GM23338 (cell line): ENCODE measurements around the gene GPR61.

ENCODE experiments used
- EZH2 ChIP-seq: fragments of 200-600 bp; sonication (generic); IDR thresholded peaks from one replicate; pipeline ENCODE4 v1.8.0; 2017; ENCODE audit warnings: antibody characterized with exemption, mild to moderate bottlenecking, low read depth; ENCODE audit not compliant: unreplicated experiment
- NANOG ChIP-seq: IDR thresholded peaks from 2 replicates; pipeline ENCODE4 v1.6.1; 2016; ENCODE audit warnings: antibody characterized with exemption, borderline replicate concordance
- TF ChIP-seq, protein P1 (sequence below), 2 experiments: fragments of 200-600 bp in 1 of 2; sonication (generic) in 1 of 2; conservative IDR thresholded peaks; 2 replicates each; pipeline versions ENCODE4 v1.5.1 to v1.6.1; 2016 to 2017; ENCODE audit warnings: antibody characterized with exemption in 2 of 2, low read depth in 2 of 2, mild to moderate bottlenecking in 2 of 2, moderate library complexity in 1 of 2
- TF ChIP-seq, protein P2 (sequence below): fragments of 250-450 bp; sonication (Bioruptor Pico); IDR thresholded peaks from 2 replicates; pipeline ENCODE4 v1.5.0; 2020; ENCODE audit warnings: mild to moderate bottlenecking, moderate library complexity

DNA sequence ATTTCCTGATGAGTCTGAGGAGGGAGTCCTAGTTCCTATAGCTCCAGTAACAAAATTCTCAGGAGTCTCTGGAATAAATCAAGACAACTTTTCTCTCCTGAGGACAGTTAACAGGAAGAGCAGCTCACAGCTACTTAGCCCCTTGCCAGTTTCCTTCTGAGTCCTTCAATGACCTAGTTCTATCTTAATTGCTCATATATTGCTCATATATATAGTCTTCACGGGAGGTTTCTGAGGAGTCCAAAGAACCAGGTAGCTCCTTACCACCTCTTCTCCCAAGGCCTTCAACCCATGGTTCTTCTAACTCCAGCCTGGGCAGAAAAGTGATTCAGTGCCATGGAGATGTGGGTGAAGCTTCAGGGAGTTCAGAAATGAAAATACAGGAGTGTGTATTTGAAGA is 34.7 kb upstream of the GPR61 start:
- TF ChIP-seq EZH2 (no peak), NANOG (no peak)
- TF ChIP-seq, protein P1, sequence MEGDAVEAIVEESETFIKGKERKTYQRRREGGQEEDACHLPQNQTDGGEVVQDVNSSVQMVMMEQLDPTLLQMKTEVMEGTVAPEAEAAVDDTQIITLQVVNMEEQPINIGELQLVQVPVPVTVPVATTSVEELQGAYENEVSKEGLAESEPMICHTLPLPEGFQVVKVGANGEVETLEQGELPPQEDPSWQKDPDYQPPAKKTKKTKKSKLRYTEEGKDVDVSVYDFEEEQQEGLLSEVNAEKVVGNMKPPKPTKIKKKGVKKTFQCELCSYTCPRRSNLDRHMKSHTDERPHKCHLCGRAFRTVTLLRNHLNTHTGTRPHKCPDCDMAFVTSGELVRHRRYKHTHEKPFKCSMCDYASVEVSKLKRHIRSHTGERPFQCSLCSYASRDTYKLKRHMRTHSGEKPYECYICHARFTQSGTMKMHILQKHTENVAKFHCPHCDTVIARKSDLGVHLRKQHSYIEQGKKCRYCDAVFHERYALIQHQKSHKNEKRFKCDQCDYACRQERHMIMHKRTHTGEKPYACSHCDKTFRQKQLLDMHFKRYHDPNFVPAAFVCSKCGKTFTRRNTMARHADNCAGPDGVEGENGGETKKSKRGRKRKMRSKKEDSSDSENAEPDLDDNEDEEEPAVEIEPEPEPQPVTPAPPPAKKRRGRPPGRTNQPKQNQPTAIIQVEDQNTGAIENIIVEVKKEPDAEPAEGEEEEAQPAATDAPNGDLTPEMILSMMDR (conservative IDR thresholded peaks at IDR 0.05; ENCODE audit: low read depth in 2 of 2), result no peak
- TF ChIP-seq, protein P2, sequence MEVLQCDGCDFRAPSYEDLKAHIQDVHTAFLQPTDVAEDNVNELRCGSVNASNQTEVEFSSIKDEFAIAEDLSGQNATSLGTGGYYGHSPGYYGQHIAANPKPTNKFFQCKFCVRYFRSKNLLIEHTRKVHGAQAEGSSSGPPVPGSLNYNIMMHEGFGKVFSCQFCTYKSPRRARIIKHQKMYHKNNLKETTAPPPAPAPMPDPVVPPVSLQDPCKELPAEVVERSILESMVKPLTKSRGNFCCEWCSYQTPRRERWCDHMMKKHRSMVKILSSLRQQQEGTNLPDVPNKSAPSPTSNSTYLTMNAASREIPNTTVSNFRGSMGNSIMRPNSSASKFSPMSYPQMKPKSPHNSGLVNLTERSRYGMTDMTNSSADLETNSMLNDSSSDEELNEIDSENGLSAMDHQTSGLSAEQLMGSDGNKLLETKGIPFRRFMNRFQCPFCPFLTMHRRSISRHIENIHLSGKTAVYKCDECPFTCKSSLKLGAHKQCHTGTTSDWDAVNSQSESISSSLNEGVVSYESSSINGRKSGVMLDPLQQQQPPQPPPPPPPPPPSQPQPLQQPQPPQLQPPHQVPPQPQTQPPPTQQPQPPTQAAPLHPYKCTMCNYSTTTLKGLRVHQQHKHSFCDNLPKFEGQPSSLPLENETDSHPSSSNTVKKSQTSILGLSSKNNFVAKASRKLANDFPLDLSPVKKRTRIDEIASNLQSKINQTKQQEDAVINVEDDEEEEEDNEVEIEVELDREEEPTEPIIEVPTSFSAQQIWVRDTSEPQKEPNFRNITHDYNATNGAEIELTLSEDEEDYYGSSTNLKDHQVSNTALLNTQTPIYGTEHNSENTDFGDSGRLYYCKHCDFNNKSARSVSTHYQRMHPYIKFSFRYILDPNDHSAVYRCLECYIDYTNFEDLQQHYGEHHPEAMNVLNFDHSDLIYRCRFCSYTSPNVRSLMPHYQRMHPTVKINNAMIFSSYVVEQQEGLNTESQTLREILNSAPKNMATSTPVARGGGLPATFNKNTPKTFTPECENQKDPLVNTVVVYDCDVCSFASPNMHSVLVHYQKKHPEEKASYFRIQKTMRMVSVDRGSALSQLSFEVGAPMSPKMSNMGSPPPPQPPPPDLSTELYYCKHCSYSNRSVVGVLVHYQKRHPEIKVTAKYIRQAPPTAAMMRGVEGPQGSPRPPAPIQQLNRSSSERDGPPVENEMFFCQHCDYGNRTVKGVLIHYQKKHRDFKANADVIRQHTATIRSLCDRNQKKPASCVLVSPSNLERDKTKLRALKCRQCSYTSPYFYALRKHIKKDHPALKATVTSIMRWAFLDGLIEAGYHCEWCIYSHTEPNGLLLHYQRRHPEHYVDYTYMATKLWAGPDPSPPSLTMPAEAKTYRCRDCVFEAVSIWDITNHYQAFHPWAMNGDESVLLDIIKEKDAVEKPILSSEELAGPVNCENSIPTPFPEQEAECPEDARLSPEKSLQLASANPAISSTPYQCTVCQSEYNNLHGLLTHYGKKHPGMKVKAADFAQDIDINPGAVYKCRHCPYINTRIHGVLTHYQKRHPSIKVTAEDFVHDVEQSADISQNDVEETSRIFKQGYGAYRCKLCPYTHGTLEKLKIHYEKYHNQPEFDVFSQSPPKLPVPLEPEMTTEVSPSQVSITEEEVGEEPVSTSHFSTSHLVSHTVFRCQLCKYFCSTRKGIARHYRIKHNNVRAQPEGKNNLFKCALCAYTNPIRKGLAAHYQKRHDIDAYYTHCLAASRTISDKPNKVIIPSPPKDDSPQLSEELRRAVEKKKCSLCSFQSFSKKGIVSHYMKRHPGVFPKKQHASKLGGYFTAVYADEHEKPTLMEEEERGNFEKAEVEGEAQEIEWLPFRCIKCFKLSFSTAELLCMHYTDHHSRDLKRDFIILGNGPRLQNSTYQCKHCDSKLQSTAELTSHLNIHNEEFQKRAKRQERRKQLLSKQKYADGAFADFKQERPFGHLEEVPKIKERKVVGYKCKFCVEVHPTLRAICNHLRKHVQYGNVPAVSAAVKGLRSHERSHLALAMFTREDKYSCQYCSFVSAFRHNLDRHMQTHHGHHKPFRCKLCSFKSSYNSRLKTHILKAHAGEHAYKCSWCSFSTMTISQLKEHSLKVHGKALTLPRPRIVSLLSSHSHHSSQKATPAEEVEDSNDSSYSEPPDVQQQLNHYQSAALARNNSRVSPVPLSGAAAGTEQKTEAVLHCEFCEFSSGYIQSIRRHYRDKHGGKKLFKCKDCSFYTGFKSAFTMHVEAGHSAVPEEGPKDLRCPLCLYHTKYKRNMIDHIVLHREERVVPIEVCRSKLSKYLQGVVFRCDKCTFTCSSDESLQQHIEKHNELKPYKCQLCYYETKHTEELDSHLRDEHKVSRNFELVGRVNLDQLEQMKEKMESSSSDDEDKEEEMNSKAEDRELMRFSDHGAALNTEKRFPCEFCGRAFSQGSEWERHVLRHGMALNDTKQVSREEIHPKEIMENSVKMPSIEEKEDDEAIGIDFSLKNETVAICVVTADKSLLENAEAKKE (CRISPR knock-in tag), result no peak
